K562 (cell line): ENCODE measurements around the gene NT5C3B. TPM values are rescaled to one million over a fixed set of nuclear protein-coding genes. Genes with fewer than 3 reads are reported as not detected.

Experiments used
- BACH1 ChIP-seq: fragments of 200-800 bp; sonication (Bioruptor generic); IDR thresholded peaks from 2 replicates; pipeline ENCODE4 v1.6.1; 2016; ENCODE audit warnings: missing genetic modification characterization, missing compliant biosample characterization
- CBX1 ChIP-seq: sonication (generic); IDR thresholded peaks from 2 replicates; pipeline ENCODE4 v1.6.1; 2016; ENCODE audit warnings: antibody characterized with exemption, low read depth, mild to moderate bottlenecking
- ELF2 ChIP-seq: fragments of 250-450 bp; sonication (Bioruptor Pico); IDR thresholded peaks from 2 replicates; pipeline ENCODE4 v1.5.0; 2021; ENCODE audit warnings: mild to moderate bottlenecking
- ETV5 ChIP-seq: sonication (generic); formaldehyde crosslinking; IDR thresholded peaks from 2 replicates; pipeline ENCODE4 v1.4.0; 2020; ENCODE audit warnings: low read depth, mild to moderate bottlenecking, missing genetic modification reagents
- EZH2 ChIP-seq: IDR thresholded peaks from 2 replicates; pipeline ENCODE4 v1.6.1; 2012; ENCODE audit warnings: low read depth, mild to moderate bottlenecking, inconsistent platforms, low read length, borderline replicate concordance
- GTF2A2 ChIP-seq: IDR thresholded peaks from 2 replicates; pipeline ENCODE4 v1.6.1; 2016; ENCODE audit warnings: mild to moderate bottlenecking, missing genetic modification characterization, missing compliant biosample characterization
- HMG20A ChIP-seq: fragments of 450-650 bp; formaldehyde crosslinking; conservative IDR thresholded peaks from 2 replicates; pipeline ENCODE4 v1.4.0; 2020; ENCODE audit warnings: mild to moderate bottlenecking, mixed read lengths
- NFATC3 ChIP-seq: fragments of 450-650 bp; IDR thresholded peaks from 2 replicates; pipeline ENCODE4 v1.6.1; 2017; ENCODE audit warnings: mild to moderate bottlenecking
- PHTF2 ChIP-seq: fragments of 250-450 bp; sonication (Bioruptor Pico); IDR thresholded peaks from 2 replicates; pipeline ENCODE4 v1.5.0; 2021; ENCODE audit warnings: mild to moderate bottlenecking
- POLR2A ChIP-seq: fragments of 450-650 bp; conservative IDR thresholded peaks from 2 replicates; pipeline ENCODE4 v1.6.1; 2016
- RB1 ChIP-seq: fragments of 450-650 bp; IDR thresholded peaks from 2 replicates; pipeline ENCODE4 v1.6.1; 2017; ENCODE audit warnings: low read depth, mild to moderate bottlenecking
- STAT5A ChIP-seq: IDR thresholded peaks from 2 replicates; pipeline ENCODE4 v1.6.1; 2012; ENCODE audit warnings: low read length, inconsistent platforms, borderline replicate concordance
- SUPT5H ChIP-seq: fragments of 450-650 bp; IDR thresholded peaks from 2 replicates; pipeline ENCODE4 v1.6.1; 2016
- TAF1 ChIP-seq: IDR thresholded peaks from 2 replicates; pipeline ENCODE4 v1.6.1; 2011; ENCODE audit warnings: mild to moderate bottlenecking, low read length, moderate library complexity; ENCODE audit not compliant: insufficient read depth, control insufficient read depth, severe bottlenecking; ENCODE audit errors: extremely low read depth
- TBP ChIP-seq: optimal IDR thresholded peaks from 2 replicates; pipeline ENCODE3; 2011; ENCODE audit warnings: low read depth, low read length, improper control_type of control experiment
- TCF3 ChIP-seq: sonication (generic); formaldehyde crosslinking; IDR thresholded peaks from 2 replicates; pipeline ENCODE4 v1.4.0; 2020; ENCODE audit warnings: mild to moderate bottlenecking, missing genetic modification reagents
- TEAD2 ChIP-seq: fragments of 450-650 bp; IDR thresholded peaks from 2 replicates; pipeline ENCODE4 v1.6.1; 2016; ENCODE audit warnings: missing genetic modification characterization, control low read depth, missing compliant biosample characterization
- ZBTB1 ChIP-seq: sonication (generic); formaldehyde crosslinking; IDR thresholded peaks from 2 replicates; pipeline ENCODE4 v1.8.1; 2023; ENCODE audit warnings: missing genetic modification reagents, low read depth, mild to moderate bottlenecking, borderline replicate concordance
- ZBTB7A ChIP-seq: IDR thresholded peaks from 2 replicates; pipeline ENCODE4 v1.6.1; 2011; ENCODE audit warnings: low read depth, mild to moderate bottlenecking, low read length, moderate library complexity, borderline replicate concordance; ENCODE audit not compliant: control insufficient read depth
- ZNF699 ChIP-seq: fragments of 250-450 bp; sonication (Bioruptor Pico); IDR thresholded peaks from 2 replicates; pipeline ENCODE4 v1.8.0; 2021; ENCODE audit warnings: mild to moderate bottlenecking, moderate library complexity; ENCODE audit not compliant: insufficient replicate concordance
- polyA plus RNA-seq, 8 experiments: library from polyadenylated mRNA; depleted of rRNA in 4 of 8; stranded (reverse) in 5 of 8; unstranded in 3 of 8; fragments of >200 nt; fragmentation: Nextera tagmentation in 2 of 8; fragmentation: Illumina TruSeq in 1 of 8; extraction: Ambion mirVana in 2 of 8; extraction: Trizol in 1 of 8; gene quantifications; 2 replicates each; pipeline versions ENCODE4 v1.2.1 to v1.2.3, GENCODE V29; 2011 to 2014; ENCODE audit warnings: inconsistent platforms in 1 of 8, missing spikeins in 1 of 8
- total RNA-seq, 7 experiments: library from RNA; depleted of rRNA in 6 of 7; stranded (reverse); fragments of >200 nt in 6 of 7; fragmentation: Illumina TruSeq in 2 of 7; extraction: Trizol in 2 of 7; gene quantifications; 2 replicates each; pipeline versions ENCODE4 v1.2.1 to v1.2.3, GENCODE V29; 2011 to 2021; ENCODE audit warnings: low replicate concordance in 1 of 7
- TF ChIP-seq, protein P1 (sequence below): fragments of 200-800 bp; sonication (Bioruptor generic); IDR thresholded peaks from 2 replicates; pipeline ENCODE4 v1.6.1; 2017; ENCODE audit warnings: missing genetic modification characterization, missing compliant biosample characterization
- TF ChIP-seq, protein P2 (sequence below): fragments of 200-400 bp; formaldehyde crosslinking; IDR thresholded peaks from 2 replicates; pipeline ENCODE4 v1.6.1; 2017; ENCODE audit warnings: mild to moderate bottlenecking, low read depth, low read length, moderate library complexity
- TF ChIP-seq, protein P3 (sequence below): fragments of 450-650 bp; IDR thresholded peaks from 2 replicates; pipeline ENCODE4 v1.6.1; 2017; ENCODE audit warnings: mild to moderate bottlenecking, moderate library complexity
- TF ChIP-seq, protein P4 (sequence below), 2 experiments: fragments of 450-650 bp; IDR thresholded peaks; 2 replicates each; pipeline ENCODE4 v1.6.1; 2016

Gene NT5C3B
- total and polyA plus RNA-seq, 9 of the 15 experiments (the other 6 are each of a cell fraction or from before 2014, with no cell fraction given), result 2.0 to 166 (median 85.0) TPM

DNA sequence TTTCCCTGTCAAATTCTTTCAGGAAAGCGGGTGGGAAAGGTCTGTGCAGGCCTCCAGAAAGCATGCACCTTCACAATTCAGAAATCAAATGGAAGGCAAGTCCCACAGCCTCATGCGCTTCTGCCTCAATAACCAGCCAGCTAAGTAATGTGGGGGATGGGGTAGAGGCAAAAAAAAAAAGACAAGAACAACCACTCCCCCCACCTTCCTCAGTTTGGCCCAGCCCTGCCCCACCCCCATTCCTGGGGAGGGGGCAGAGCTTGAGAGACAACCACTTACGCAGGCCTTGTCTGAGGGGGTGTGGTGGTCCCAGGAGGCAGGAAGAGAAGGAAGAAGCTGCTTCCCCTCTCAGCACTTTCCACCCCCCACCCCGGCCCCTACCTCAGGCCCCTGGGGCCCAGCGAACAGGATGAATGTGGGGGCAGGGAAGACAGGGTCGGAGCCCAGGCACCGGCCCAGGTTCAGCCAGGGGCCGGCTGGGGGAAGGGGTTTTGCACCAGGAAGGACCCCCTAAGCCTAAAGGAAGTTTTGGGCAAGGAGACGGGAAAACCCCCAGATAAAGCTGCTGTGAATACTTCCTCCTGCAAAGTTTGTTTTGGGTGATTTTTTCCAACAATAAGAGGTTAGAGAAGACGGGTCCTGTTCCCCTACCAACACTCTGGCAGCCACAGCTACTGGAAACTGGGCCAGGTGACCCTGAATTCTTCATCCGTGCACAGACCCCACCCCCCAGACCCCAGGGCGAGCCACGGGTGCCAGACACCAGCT, 50.8 kb downstream of the NT5C3B start (continued):
- TF ChIP-seq ELF2 (CRISPR knock-in tag) (no peak), PHTF2 (CRISPR knock-in tag) (no peak), CBX1 (peak; percentile 32; the same call in 1 of the 2 replicates), TCF3 (no peak), TAF1 (peak; percentile 60), ZBTB7A (peak; percentile 81), SUPT5H (peak; percentile 34), STAT5A (no peak), HMG20A (CRISPR knock-in tag) (no peak), POLR2A (peak; percentile 44), GTF2A2 (tag) (no peak), TEAD2 (tag) (peak; percentile 80), ZBTB1 (CRISPR knock-in tag) (no peak), ETV5 (CRISPR knock-in tag) (no peak), RB1 (no peak), TBP (peak; percentile 49), BACH1 (tag) (no peak), NFATC3 (no peak), ZNF699 (CRISPR knock-in tag) (no peak), EZH2 (no peak)
- TF ChIP-seq, protein P1, sequence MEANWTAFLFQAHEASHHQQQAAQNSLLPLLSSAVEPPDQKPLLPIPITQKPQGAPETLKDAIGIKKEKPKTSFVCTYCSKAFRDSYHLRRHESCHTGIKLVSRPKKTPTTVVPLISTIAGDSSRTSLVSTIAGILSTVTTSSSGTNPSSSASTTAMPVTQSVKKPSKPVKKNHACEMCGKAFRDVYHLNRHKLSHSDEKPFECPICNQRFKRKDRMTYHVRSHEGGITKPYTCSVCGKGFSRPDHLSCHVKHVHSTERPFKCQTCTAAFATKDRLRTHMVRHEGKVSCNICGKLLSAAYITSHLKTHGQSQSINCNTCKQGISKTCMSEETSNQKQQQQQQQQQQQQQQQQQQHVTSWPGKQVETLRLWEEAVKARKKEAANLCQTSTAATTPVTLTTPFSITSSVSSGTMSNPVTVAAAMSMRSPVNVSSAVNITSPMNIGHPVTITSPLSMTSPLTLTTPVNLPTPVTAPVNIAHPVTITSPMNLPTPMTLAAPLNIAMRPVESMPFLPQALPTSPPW (CRISPR knock-in tag), result peak; percentile 71
- TF ChIP-seq, protein P2, sequence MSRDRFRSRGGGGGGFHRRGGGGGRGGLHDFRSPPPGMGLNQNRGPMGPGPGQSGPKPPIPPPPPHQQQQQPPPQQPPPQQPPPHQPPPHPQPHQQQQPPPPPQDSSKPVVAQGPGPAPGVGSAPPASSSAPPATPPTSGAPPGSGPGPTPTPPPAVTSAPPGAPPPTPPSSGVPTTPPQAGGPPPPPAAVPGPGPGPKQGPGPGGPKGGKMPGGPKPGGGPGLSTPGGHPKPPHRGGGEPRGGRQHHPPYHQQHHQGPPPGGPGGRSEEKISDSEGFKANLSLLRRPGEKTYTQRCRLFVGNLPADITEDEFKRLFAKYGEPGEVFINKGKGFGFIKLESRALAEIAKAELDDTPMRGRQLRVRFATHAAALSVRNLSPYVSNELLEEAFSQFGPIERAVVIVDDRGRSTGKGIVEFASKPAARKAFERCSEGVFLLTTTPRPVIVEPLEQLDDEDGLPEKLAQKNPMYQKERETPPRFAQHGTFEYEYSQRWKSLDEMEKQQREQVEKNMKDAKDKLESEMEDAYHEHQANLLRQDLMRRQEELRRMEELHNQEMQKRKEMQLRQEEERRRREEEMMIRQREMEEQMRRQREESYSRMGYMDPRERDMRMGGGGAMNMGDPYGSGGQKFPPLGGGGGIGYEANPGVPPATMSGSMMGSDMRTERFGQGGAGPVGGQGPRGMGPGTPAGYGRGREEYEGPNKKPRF, result no peak
- TF ChIP-seq, protein P3, sequence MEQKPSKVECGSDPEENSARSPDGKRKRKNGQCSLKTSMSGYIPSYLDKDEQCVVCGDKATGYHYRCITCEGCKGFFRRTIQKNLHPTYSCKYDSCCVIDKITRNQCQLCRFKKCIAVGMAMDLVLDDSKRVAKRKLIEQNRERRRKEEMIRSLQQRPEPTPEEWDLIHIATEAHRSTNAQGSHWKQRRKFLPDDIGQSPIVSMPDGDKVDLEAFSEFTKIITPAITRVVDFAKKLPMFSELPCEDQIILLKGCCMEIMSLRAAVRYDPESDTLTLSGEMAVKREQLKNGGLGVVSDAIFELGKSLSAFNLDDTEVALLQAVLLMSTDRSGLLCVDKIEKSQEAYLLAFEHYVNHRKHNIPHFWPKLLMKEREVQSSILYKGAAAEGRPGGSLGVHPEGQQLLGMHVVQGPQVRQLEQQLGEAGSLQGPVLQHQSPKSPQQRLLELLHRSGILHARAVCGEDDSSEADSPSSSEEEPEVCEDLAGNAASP, result no peak
- TF ChIP-seq, protein P4, sequence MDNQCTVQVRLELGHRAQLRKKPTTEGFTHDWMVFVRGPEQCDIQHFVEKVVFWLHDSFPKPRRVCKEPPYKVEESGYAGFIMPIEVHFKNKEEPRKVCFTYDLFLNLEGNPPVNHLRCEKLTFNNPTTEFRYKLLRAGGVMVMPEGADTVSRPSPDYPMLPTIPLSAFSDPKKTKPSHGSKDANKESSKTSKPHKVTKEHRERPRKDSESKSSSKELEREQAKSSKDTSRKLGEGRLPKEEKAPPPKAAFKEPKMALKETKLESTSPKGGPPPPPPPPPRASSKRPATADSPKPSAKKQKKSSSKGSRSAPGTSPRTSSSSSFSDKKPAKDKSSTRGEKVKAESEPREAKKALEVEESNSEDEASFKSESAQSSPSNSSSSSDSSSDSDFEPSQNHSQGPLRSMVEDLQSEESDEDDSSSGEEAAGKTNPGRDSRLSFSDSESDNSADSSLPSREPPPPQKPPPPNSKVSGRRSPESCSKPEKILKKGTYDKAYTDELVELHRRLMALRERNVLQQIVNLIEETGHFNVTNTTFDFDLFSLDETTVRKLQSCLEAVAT (IDR thresholded peaks at IDR 0.05), result peak in 1 of 2 experiments; percentile 51; a peak in 1 of 4 replicates
